GM19324 (cell line): ENCODE results near the gene HSD17B4.
A peak's percentile ranks its signal among the peaks of the same experiment; 100 is the strongest.
"Not testable (repeated sequence)": the region's sequence is repeated elsewhere in the genome, so short reads cannot be mapped to it uniquely, and the experiment has no call there.

Experiments used
- ATAC-seq: cut with Tn5 transposase; IDR thresholded peaks from one replicate; pipeline ENCODE4 v1.9.1; 2021; ENCODE audit warnings: mild to moderate bottlenecking, moderate library complexity; ENCODE audit not compliant: unreplicated experiment, low FRiP score

HSD17B4 gene, protein sequence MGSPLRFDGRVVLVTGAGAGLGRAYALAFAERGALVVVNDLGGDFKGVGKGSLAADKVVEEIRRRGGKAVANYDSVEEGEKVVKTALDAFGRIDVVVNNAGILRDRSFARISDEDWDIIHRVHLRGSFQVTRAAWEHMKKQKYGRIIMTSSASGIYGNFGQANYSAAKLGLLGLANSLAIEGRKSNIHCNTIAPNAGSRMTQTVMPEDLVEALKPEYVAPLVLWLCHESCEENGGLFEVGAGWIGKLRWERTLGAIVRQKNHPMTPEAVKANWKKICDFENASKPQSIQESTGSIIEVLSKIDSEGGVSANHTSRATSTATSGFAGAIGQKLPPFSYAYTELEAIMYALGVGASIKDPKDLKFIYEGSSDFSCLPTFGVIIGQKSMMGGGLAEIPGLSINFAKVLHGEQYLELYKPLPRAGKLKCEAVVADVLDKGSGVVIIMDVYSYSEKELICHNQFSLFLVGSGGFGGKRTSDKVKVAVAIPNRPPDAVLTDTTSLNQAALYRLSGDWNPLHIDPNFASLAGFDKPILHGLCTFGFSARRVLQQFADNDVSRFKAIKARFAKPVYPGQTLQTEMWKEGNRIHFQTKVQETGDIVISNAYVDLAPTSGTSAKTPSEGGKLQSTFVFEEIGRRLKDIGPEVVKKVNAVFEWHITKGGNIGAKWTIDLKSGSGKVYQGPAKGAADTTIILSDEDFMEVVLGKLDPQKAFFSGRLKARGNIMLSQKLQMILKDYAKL

DNA sequence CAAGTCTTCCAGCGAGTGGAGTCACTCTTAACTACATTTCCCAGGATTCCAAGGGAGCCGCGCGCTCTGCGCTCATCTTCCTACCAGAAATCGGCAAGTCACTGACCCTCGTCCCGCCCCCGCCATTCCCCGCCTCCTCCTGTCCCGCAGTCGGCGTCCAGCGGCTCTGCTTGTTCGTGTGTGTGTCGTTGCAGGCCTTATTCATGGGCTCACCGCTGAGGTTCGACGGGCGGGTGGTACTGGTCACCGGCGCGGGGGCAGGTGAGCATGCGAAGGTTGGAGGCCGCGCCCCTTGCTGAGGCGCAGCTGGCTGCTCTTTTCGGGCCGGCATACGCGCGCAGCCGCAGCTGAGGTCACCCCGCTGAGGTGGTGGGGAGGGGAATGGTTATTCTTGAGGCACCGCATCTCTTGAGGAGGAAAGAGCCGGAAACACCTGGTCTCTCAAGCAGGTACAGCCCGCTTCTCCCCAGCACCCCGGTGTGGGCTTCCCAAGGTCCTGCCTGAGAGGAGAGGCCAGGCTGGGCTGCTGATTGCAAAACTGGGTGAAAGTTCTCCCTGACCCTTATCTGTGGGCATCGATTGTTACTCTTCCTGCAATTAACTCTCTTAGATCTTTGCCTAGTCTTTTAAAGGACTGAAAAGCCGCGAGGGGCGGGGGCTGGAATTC is at the start of gene HSD17B4:
Gene HSD17B4, plus strand, starts transcription at position 125 of the 667 bp plus-strand sequence. Its CDS starts 79 bp downstream, at position 204.
- peak; percentile 97 for ATAC-seq

DNA sequence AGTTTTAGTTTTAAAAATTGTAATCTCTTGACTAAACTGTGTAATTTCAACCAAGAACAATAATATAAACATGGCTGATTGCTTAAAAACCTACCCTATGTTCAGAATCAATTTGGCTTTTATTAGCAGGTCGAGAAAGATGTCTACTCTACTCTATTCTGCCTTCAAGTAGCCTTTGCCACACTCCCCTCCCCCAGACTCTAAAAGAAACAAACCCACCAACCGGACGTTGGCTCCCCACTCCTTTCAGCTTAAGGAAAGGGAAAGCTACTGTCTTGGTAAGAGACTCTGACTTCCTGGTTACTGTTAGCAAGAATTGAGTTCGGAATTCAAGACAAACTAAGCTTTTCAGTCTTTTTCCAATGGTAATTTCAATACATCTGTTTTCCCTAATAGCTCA is 49.7 kb upstream of the HSD17B4 start:
- ATAC-seq: no peak

DNA sequence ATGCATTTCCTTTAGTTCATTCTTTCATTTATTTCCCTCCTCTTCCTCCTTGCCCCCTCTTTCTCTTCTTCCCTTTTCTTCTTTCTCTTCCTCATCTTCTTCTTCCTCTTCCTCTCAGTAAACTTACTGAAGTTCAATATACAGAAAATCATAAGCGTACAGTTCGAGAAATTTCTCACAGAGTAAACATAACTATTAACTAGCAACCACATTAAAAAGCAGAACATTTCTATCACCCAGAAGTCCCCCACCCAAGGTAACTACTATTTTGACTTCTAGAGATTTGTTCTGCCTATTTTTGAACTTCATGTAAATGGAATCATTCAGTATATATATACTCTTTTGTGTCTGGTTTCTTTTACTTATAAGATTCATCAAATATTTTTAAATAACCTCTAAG is 48.3 kb upstream of the HSD17B4 start:
- no peak for ATAC-seq

DNA sequence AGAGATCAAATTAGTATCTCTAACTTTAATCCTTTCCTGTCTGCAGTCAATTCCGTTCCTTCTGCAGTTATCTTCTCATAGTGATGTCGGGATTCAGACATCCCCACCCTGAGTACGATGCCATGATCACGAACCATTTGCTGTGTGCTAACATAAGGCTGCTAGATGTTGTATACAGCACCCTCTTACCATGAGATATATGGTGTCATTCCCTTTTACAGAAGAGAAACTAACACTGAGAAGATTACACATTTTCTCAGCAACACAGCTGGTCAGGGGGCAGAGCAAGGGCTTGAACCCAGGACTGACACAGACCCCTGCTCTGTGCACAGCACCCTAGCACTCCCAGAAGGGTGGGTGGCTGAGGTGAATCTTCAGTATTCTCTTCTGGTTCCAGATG is 46.9 kb upstream of the HSD17B4 start:
- ATAC-seq: no peak

DNA sequence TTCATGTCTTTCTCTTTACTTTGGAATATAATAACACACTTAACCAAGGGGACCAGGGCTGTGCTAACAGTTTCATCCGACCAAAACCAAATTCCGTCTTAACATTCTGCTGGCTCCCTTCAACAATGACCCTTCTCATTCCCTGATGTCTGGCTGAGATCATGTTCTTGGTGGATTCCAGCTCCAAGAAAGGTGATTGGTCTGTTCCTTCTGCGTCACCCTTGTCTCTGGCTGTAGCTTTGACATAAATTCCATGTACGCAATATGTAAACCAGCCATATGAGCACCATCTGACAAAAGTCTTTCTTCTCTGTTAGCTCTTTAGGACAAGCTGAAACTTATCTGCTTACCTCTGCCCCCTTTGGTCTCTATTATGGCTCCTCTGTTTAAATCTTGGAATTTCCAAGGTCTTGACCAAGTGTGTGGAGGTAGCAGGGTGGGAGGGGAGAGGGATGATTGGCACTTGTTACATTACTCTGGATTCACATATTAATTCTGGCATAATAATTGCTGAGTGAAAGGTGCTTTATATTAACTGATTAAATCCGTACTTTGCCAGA is 45.7 kb upstream of the HSD17B4 start:
- ATAC-seq: no peak

DNA sequence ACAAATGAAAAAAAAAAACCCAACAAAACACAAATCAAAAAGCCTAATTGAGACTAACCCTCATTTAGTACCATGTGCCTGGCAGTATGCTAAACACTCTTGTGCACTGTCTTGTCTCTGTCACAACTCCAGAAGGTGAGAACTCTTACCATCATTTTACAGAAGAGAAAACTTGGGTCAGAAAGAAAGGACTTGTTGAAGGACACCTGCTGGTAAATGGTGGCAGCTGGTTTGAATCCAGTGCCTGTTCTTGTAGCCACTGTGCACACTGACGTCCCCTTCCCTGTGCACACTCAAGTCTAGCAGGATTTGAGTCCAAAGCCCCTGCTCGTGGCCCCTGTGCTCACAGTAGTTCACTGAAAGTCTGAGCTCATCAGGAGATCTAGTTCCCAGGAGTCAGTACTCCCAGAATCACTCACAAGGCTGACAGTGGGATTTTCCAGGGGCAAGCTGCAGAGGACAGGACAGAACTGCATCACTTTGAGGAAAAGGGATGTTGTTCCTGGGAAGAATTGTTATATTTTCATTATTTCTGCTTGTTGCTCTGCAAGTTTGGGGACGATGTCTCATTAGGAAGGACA is 43.0 kb upstream of the HSD17B4 start:
- peak; percentile 59 for ATAC-seq

DNA sequence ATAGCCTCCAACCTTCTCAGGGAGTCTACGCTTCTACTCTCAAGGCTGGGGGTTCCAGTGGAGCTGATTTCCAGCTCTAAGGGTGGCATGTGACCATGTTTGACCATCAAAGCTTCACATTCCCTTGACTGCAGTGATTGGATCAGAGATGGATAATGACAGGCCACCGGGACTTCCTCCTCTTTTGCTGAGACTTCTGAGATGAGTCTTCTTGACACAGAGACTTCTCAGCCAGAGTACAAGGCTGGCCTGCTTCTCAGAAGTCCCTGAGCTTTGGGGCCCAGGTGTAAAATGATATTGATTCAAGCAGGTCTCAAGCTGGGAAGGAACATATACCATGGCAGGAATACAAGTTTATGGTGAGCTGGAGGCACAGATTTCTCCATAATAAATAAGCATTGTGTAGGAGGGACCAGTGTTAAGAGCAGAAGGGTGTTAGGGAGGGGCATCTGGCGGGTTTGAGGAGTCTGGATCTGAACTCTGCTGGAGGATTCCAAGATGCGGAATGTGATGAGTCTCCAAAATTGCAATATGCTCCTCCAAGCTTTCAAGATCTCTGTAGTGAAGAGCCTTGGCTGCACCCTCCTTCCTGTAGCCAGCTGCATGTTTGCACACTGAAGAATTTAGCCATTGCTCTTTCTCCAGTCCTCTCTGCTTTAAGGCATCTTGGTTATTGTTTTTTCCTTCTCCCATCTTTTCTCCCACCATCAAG is 41.7 kb upstream of the HSD17B4 start:
- ATAC-seq: no peak

DNA sequence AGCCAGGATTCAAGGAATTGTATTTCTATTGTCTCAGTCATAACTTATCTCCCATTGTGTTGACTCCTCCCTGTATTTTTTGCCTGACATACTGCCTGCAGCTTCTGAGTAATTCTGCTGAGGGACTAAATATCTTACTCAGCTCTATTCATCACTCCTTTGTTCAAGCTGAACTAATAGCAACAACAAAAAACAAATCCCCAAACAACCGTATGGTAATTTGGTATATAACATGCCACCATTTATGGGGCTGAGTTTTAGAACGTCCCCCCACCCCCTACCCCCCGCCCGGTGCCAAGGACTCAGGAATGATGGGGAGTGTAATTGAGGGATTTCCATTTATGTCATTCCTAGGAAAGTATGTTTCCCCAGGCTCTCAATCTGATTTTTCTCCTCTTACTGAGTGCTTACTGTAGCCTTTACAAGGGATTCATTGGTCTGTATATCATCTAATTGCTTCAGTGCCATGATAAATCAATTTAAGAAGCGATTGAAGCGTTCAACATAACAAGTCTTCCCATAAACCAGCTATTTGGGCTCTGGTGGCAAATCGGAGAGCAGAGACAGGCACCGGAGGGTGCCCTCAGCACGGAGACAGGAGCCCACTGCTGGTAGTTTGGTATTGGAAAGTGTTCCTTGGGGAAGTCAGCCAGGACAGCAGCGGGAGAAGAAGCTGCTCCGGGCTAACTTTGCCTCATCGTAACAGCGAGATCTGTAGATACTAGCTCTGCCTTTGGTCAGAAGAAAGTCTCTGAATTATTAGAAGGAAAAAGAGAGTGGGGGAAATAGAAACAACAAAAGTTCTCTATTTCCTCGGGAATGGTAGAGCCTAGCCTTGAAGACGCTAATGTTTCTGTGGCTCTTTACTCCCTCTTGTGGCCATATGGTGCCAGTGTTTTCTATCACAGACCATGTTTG is 40.7 kb upstream of the HSD17B4 start:
- ATAC-seq: no peak

DNA sequence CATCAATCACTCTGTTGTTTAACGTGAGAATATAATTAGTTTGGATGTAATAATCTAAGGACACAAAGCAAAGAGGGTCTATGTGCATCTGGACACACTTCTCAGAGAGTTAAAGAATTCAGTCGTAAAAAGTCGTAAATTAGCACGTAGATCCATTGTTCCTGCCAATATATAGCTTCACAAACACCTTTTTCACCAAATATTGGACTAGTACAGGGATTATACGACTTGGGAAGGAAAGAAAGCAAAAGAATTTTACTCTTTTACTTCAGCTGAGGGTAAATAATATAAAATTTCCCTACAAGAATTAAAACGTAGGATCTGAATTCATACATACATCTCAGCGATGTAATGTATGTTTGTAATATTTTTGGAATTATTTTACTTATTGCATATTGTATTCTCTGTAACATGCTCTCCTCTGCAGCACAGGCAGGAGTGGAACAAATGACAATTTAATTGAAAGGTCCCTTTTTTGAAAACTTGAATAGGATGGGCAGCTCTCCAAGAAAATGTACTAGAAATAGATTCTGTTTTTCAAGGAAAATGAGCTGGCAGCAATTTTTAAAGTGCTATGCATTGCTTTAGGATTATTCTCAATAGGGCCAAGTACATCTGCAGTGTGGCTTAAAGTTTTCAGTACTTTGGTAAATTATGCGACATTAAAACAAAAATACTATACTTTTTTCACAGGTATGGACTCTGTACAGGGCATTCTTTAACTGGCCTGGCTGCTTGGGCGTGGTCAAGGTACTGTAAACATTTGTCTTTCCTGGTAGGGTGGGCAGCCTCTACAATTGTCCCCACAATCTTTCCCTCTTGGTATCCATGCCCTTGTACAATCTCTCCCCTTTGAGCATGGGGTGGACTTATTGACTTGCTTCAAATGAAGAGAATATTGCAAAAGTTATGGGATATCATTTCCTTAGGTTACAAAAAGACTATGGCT is 39.7 kb upstream of the HSD17B4 start:
- ATAC-seq: no peak

DNA sequence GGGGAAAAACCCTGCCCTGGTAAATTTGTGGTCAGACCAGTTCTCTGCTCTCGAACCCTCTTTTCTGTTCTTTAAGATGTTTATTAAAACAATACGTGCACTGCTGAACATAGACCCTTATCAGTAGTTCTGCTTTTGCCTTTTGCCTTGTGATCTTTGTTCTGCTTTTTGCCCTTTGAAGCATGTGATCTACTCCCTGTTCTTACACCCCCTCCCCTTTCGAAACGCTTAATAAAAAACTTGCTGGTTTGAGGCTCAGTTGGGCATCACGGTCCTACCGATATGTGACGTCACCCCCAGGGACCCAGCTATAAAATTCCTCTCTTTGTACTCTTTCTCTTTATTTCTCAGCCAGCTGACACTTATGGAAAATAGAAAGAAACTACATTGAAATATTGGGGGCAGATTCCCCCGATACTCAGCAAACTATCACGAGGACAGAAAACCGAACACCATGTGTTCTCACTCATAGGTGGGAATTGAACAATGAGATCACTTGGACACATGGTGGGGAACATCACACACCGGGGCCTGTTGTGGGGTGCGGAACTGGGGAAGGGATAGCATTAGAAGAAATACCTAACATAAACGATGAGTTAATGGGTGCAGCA is 38.1 kb upstream of the HSD17B4 start:
- ATAC-seq: not testable (repeated sequence)

DNA sequence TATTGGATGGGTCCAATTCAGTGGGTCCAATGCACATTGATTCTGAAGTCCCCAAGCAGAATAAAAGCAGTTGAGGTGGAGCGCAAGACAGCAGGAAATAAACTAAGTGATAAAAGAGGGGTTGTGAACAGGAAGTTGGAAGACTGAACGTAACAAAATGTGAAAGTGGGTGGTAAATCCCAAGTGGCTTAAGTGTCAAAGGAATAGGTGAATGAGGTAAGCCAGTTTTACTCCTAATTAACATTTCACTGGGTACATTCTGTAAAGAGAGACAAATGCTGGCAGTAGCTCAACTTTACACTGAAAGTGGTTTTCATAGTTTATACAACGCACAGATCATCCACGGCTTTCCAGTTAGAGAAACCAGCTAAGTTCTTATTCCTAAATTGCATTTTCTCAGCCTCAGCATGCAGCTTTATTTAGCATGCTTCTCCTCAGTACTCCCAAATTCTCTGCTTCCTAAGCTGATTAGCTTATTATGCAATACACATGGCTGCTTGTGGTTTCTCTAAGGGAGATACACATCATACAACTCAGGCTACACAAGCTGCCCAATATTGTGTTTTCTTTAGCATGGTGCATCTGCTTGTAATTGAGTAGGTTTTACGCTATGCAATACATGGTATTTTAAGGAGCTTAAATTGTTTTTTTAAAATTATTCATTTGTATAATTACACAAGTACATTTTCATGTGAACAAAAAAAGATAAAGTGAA is 34.2 kb upstream of the HSD17B4 start:
- no peak for ATAC-seq

DNA sequence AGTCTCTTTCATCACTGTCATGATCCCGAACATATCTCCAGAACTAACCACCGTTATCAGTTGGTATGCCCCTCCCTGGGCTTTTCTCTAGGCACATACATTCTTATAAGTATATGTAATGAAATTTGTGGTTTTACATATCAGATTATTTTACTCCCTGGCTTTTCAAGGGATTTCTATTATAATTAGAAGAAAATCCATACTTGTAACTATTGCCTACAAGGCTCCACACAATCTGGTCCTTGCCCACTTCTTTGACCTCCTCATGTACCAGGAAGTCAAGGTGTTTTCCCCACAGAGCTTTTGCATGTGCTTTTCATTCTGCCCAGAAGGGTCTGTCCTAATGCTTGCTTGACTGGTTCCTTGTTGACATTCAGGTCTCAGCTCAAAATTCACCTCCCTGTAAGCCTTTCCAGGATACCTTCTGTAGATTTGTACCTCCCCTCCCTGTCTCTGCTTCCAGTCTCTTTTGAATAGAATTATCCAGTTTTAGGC is 33.6 kb upstream of the HSD17B4 start:
- peak; percentile 61 for ATAC-seq

DNA sequence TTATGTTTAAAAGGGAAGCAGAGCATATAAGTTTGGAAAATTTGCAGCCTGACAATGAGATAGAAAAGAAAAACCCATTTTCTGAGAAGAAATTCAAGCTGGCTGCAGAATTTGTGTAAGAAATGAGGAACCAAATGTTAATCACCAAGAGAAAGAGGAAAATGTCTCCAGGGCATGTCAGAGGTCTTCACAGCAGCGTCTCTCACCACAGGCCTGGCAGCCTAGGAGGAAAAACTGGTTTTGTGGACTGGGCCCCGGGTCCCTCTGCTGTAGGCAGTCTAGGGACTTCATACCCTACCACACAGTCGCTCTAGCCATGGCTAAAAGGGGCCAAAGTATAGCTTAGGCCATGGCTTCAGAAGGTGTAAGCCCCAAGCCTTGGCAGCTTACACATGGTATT is 32.1 kb upstream of the HSD17B4 start:
- ATAC-seq: no peak

DNA sequence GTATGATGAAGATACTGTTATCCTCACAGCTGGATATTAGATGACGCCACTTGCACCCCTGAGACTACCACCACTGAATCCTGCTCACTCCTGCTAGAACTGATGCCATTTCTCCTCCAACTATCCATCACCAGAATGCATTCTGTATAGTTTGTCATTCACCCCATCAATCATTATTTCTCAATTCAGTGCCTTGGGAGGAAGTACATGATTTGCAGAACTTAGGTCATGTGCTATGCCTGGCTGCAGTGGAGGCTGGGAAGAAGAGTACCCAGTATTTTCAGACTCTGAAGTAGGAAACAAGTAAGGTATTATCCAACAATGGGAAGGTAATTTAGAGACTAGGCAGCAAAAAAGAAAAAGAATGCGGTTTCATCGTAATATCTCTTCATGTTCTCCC is 26.2 kb upstream of the HSD17B4 start:
- no peak for ATAC-seq

DNA sequence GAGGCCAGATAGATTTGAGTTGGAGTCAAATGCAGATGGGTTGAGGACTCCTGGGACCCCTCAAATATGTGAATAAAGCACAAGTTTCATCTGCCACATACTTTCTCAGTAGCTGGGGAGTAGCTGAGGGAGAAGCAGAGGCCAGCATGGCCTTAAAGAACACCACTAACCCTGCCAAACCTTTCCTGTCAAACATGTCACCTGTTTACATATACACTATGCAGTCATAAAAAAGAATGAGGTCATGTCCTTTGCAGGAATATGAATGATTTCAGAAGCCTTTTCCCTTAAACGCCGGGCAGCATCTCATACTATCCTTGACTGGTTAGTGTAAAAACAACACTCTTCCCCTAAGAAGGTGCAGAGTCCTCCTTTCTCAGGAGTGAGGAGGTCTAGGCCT is 25.2 kb upstream of the HSD17B4 start:
- no peak for ATAC-seq

DNA sequence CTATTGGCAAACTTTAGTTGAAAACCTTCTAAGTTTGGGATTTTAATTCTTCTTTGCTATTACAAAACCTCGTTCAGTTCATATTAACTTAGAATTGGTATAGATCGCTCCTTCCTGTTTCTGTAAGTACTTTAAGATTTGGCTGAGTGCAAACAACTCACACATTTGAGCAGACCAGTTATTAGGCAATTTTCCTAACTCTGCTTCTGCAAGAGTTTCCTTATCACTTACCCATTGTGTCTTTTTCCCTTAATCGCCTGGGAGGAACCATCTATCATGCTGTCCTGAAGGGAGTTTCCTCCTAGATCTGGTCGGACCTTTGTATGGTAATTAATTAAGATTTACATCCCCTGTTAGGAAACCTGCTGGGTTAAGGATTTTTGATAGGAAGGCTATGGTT is 24.7 kb upstream of the HSD17B4 start:
- ATAC-seq: not testable (repeated sequence)

DNA sequence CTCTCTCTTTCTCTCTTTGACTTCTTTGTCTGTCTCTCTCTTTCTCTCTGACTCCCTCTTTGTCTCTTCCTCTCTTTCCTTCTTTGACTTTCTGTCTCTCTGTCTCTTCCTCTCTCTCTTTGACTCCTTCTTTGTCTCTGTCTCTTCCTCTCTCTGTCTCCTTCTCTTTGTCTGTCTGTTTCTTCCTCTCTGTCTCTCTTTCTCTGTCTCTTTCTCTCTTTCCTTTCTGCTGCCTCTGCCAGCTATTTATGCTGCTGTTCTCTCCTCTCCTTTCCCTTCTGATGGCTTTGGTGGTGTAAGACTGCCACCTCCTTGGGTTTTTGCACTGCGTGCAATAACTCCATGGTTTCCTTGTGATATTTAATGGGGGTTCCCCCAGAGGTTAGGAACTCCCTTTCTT is 24.1 kb upstream of the HSD17B4 start:
- ATAC-seq: not testable (repeated sequence)
